DND-41 (cell line): ENCODE results near the gene ATG12.

ENCODE experiments used
- ATAC-seq: fragments of 200-7000 bp; cut with Tn5 transposase; 3 replicates; pipeline ENCODE4 v1.9.1; 2021; ENCODE audit warnings: low read depth; ENCODE audit not compliant: insufficient read depth
- DNase-seq: peaks from one replicate; pipeline ENCODE4 v3.0.0-alpha.2; 2020
- H2AFZ ChIP-seq: 2 replicates; pipeline ENCODE4 v1.6.0; 2012; ENCODE audit warnings: low read depth, low read length
- H3K27ac ChIP-seq: 2 replicates; pipeline ENCODE4 v1.5.1; 2012; ENCODE audit warnings: low read length, inconsistent platforms
- H3K27me3 ChIP-seq: fragments of 200-600 bp; sonication (generic); 2 replicates; pipeline ENCODE4 v1.6.0; 2012; ENCODE audit warnings: low read length, mild to moderate bottlenecking, inconsistent platforms; ENCODE audit not compliant: insufficient read depth, poor library complexity
- H3K36me3 ChIP-seq: 2 replicates; pipeline ENCODE4 v1.5.1; 2012; ENCODE audit warnings: low read length, inconsistent platforms; ENCODE audit not compliant: insufficient read depth
- H3K4me1 ChIP-seq: 2 replicates; pipeline ENCODE4 v1.5.1; 2012; ENCODE audit warnings: mild to moderate bottlenecking, low read length; ENCODE audit not compliant: insufficient read depth
- H3K4me2 ChIP-seq: 2 replicates; pipeline ENCODE4 v1.6.0; 2012; ENCODE audit warnings: mild to moderate bottlenecking, moderate library complexity, low read length, inconsistent platforms; ENCODE audit not compliant: insufficient read depth
- H3K4me3 ChIP-seq, 2 experiments: fragments of 200-600 bp in 1 of 2; shearing (Covaris generic) in 1 of 2; 2 replicates each; pipeline ENCODE4 v1.5.1; 2012 to 2016; ENCODE audit warnings: inconsistent platforms in 2 of 2, low read length in 2 of 2, mild to moderate bottlenecking in 2 of 2, low read depth in 1 of 2, moderate library complexity in 1 of 2
- H3K79me2 ChIP-seq: 2 replicates; pipeline ENCODE4 v1.6.0; 2012; ENCODE audit warnings: low read length, inconsistent platforms; ENCODE audit not compliant: insufficient read depth
- H3K9ac ChIP-seq: 2 replicates; pipeline ENCODE4 v1.6.0; 2012; ENCODE audit warnings: low read depth, mild to moderate bottlenecking, inconsistent platforms, low read length, moderate library complexity
- H3K9me3 ChIP-seq: 2 replicates; pipeline ENCODE4 v1.5.1; 2012; ENCODE audit warnings: low read length, moderate library complexity, mild to moderate bottlenecking, inconsistent platforms; ENCODE audit not compliant: insufficient read depth, severe bottlenecking
- H4K20me1 ChIP-seq: 2 replicates; pipeline ENCODE4 v1.6.0; 2012; ENCODE audit warnings: low read length; ENCODE audit not compliant: insufficient read depth
- EZH2 ChIP-seq: IDR thresholded peaks from 3 replicates; pipeline ENCODE4 v1.6.1; 2012; ENCODE audit warnings: borderline replicate concordance, low read depth, mild to moderate bottlenecking, moderate library complexity, low read length, inconsistent platforms; ENCODE audit not compliant: severe bottlenecking
- TF ChIP-seq, protein P1 (sequence below): IDR thresholded peaks from 2 replicates; pipeline ENCODE4 v1.5.1; 2012; ENCODE audit warnings: borderline replicate concordance, low read length, moderate library complexity, mild to moderate bottlenecking; ENCODE audit not compliant: poor library complexity, severe bottlenecking; ENCODE audit errors: extremely low read depth

Gene ATG12

DNA sequence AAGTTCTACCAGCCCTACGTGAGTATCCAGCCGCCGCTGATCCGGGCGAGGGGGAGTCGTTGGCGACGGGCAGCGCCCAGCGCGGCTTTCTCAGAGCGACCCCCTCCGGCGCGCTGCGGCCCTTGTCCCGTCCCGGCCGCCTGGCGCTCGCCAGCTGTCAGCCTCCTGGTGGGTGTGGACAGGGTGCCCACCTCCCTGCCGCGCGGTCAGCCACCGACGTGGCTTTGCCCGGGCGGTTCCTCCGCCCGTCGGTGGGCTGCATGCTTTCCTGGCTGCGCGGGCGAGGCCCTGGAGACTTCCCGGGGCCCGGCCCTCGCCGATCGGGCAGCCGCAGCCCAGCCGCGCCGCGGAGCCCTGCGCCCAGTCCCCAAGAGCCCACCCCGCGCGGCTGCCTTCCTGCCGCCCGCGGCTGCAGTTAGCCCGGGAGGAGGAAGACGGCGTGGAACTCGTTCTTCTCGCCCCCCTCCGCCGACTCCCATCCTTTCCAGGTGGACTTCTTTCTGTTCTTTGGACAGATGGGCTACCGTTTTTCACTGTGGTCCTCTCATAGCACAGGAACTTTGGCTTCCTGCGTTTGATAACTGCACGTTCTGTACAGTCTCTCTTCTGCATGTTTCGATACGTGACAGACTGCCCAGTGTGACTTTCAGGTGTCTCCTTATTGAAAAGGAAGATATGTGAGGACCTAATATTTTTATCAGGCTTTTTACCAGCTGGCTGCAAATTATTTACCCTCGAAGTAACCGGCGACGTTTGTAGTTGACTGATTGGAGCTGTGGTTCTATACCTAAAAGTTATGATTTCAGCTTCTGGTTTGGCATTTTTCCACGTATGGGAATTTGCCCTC lies 947 bp upstream of the ATG12 start:
- Histone ChIP-seq H2AFZ (peak overlapping the region; percentile 88), H3K36me3 (peaks cover 12% of the 10 kb centered on the region), H3K4me3 (peak overlapping the region; percentile 84 to 91), H3K4me1 (peaks cover 55% of the 10 kb centered on the region), H3K27ac (peak overlapping the region; percentile 99), H4K20me1 (peaks cover 28% of the 10 kb centered on the region), H3K79me2 (peaks cover 93% of the 10 kb centered on the region), H3K27me3 (no peaks in the 10 kb centered on the region), H3K9me3 (no peaks in the 10 kb centered on the region), H3K9ac (peak overlapping the region; percentile 81), H3K4me2 (peak overlapping the region; percentile 86)
- ATAC-seq (peak; percentile 45), DNase-seq (peak; percentile 37)
- TF ChIP-seq, protein P1, sequence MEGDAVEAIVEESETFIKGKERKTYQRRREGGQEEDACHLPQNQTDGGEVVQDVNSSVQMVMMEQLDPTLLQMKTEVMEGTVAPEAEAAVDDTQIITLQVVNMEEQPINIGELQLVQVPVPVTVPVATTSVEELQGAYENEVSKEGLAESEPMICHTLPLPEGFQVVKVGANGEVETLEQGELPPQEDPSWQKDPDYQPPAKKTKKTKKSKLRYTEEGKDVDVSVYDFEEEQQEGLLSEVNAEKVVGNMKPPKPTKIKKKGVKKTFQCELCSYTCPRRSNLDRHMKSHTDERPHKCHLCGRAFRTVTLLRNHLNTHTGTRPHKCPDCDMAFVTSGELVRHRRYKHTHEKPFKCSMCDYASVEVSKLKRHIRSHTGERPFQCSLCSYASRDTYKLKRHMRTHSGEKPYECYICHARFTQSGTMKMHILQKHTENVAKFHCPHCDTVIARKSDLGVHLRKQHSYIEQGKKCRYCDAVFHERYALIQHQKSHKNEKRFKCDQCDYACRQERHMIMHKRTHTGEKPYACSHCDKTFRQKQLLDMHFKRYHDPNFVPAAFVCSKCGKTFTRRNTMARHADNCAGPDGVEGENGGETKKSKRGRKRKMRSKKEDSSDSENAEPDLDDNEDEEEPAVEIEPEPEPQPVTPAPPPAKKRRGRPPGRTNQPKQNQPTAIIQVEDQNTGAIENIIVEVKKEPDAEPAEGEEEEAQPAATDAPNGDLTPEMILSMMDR = peak; percentile 26
- TF ChIP-seq EZH2 = no peak

DNA sequence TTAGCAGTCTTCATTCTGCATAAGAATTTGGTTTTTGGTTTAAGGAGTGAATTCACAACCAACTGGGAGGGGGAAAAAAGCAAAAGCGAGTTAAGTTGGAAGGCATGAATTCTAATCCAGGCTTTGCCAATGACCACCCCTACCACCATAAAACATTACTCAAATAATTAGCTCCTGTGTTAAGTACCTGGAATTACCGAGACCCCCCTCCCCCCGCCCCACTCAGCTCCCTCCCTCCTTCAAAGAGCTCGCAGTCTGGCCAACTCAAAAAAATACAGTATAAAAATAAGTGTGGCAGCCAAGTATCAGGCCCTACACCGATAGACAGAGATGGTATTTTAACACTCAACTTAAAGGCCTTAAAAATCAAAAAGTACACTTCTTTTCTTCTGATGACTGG lies 492 bp downstream of the ATG12 start:
- Histone ChIP-seq H3K79me2 (peaks cover 87% of the 10 kb centered on the region), H3K4me2 (peak overlapping the region; percentile 86), H3K9me3 (no peaks in the 10 kb centered on the region), H3K27ac (peak overlapping the region; percentile 99), H3K9ac (peak overlapping the region; percentile 81), H4K20me1 (peaks cover 23% of the 10 kb centered on the region), H3K27me3 (no peaks in the 10 kb centered on the region), H3K4me3 (peak overlapping the region; percentile 84 to 91), H3K4me1 (peaks cover 55% of the 10 kb centered on the region), H3K36me3 (peaks cover 26% of the 10 kb centered on the region), H2AFZ (peak overlapping the region; percentile 99)
- ATAC-seq (no peak), DNase-seq (no peak)
- TF ChIP-seq, protein P1 = no peak
- no peak for TF ChIP-seq EZH2

DNA sequence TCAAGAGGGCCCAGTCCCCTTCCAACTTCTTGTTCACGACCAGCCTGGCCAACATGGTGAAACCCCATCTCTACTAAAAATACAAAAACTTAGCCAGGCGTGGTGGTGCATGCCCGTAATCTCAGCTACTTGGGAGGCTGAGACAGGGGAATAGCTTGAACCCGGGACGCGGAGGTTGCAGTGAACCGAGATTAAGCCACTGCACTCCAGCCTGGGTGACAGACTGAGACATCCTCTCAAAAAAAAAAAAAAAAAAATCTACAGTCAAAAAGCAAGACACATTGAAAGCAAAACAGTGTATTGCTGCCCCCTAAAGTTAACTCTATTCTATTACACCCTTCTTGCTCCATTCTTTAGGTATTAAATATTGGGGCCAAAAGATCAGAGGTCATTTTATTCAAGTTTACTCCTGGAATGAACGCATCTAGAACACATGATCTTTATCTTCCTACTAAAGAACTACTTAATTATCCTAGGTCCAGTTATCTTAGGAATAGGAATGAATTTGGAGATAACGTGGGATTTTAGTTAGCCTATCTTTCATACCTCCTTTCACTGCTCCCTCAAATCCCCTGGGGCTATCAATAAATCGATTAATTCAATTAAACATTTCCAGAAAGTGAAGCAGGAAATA lies 2.4 kb downstream of the ATG12 start:
- H3K79me2 ChIP-seq = peaks cover 70% of the 10 kb centered on the region

More for the DNA sequence above, 2.4 kb downstream of the ATG12 start:
- peak overlapping the region; percentile 38 for H3K9ac ChIP-seq
- DNase-seq (peak; percentile 44), ATAC-seq (peak; percentile 22; the same call in 2 of the 3 replicates)
- H3K27me3 ChIP-seq = no peaks in the 10 kb centered on the region
- TF ChIP-seq EZH2 = no peak
- TF ChIP-seq, protein P1 = peak; percentile 73
- H3K4me1 ChIP-seq = peaks cover 41% of the 10 kb centered on the region
- H3K4me2 ChIP-seq = peak overlapping the region; percentile 86
- H3K27ac ChIP-seq = peak overlapping the region; percentile 29
- H3K36me3 ChIP-seq = peaks cover 44% of the 10 kb centered on the region
- H3K4me3 ChIP-seq = peak overlapping the region in 1 of 2 experiments; percentile 84; a peak in 2 of 4 replicates
- peaks cover 23% of the 10 kb centered on the region for H4K20me1 ChIP-seq
- H2AFZ ChIP-seq = no peak overlapping the region
- H3K9me3 ChIP-seq = no peaks in the 10 kb centered on the region
